Measurements from ENCODE around the gene LZIC. TPM values are rescaled to one million over a fixed set of nuclear protein-coding genes. Genes with fewer than 3 reads are reported as not detected.
A peak's percentile ranks its signal among the peaks of the same experiment; 100 is the strongest.

LZIC gene
- polyA plus RNA-seq, 1 of the 3 experiments (the other 2 are of a cell fraction): 9.6 TPM

DNA sequence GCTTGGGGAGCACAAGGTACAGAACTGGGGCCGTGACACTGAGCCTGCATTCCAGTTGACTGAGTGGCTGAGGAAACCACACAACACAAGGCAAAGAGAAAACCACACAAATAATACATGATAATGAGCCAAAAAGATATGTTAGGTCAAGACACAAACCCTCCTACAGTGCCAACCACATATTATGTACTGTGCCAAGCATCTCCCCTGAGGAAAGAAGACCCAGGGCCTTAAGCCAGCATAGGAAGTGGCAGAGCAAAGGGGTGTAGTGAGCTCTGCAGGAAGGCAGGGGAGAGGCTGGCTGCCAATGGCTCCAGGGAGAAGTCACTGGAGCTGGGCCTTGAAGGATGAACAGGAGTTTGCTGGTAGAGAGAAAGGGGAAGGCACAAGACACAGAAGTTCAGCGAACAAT is 61.3 kb downstream of the LZIC start (continued):
- TF ChIP-seq RAD21 (IDR thresholded peaks at IDR 0.05; ENCODE audit: low read length): no peak
- TF ChIP-seq SIN3A (IDR thresholded peaks at IDR 0.05; ENCODE audit: borderline replicate concordance, low read depth, low read length): no peak
- no peak for TF ChIP-seq SMC3 (IDR thresholded peaks at IDR 0.05; ENCODE audit: low read depth, low read length)
- TF ChIP-seq ELF1 (IDR thresholded peaks at IDR 0.05): no peak
- TF ChIP-seq NFIC (IDR thresholded peaks at IDR 0.05; ENCODE audit: borderline replicate concordance): peak; percentile 83
- TF ChIP-seq TAF1 (IDR thresholded peaks at IDR 0.05; ENCODE audit: borderline replicate concordance, low read depth, low read length): no peak
- 0 out of 2 replicates have a peak, but pooled peaks have one; percentile 28 for TF ChIP-seq TEAD4 (IDR thresholded peaks at IDR 0.05; ENCODE audit: borderline replicate concordance, insufficient read depth)
- TF ChIP-seq, protein P1, sequence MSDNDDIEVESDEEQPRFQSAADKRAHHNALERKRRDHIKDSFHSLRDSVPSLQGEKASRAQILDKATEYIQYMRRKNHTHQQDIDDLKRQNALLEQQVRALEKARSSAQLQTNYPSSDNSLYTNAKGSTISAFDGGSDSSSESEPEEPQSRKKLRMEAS (IDR thresholded peaks at IDR 0.05; ENCODE audit: low read depth): no peak
- TF ChIP-seq YY1 (IDR thresholded peaks at IDR 0.05; ENCODE audit: low read depth): no peak
- no peak for TF ChIP-seq FOXJ3 (CRISPR knock-in tag; IDR thresholded peaks at IDR 0.05)

Small RNAs within 50 kb of the gene (small RNA-seq; reads per million reads assigned to genes)
- gene MIR5697: 0 to 5.7 (median 2.4) reads per million in 7 experiments

Other genes starting within 250 kb of the LZIC start
- 23.1 and 59.6 TPM in 2 replicates for gene CLSTN1, start 119.4 kb downstream of the LZIC start, polyA plus RNA-seq (2012; rRNA removed)
- 40.2 and 57.6 TPM in 2 replicates for gene CTNNBIP1, start 33.1 kb downstream of the LZIC start, polyA plus RNA-seq (2012; rRNA removed)
- 7.0 and 8.7 TPM in 2 replicates for gene NMNAT1, start 84 bp upstream of the LZIC start, polyA plus RNA-seq (2012; rRNA removed)
- gene RBP7, start 53.8 kb upstream of the LZIC start, polyA plus RNA-seq (2012; rRNA removed): 1.3 and 2.5 TPM in 2 replicates
- gene UBE4B, start 89.6 kb upstream of the LZIC start, polyA plus RNA-seq (2012; rRNA removed): 14.4 and 19.1 TPM in 2 replicates

Measured in SK-N-SH (cell line).